Measurements from ENCODE around the gene CLUH.
A peak's percentile ranks its signal among the peaks of the same experiment; 100 is the strongest.

The CLUH gene

DNA sequence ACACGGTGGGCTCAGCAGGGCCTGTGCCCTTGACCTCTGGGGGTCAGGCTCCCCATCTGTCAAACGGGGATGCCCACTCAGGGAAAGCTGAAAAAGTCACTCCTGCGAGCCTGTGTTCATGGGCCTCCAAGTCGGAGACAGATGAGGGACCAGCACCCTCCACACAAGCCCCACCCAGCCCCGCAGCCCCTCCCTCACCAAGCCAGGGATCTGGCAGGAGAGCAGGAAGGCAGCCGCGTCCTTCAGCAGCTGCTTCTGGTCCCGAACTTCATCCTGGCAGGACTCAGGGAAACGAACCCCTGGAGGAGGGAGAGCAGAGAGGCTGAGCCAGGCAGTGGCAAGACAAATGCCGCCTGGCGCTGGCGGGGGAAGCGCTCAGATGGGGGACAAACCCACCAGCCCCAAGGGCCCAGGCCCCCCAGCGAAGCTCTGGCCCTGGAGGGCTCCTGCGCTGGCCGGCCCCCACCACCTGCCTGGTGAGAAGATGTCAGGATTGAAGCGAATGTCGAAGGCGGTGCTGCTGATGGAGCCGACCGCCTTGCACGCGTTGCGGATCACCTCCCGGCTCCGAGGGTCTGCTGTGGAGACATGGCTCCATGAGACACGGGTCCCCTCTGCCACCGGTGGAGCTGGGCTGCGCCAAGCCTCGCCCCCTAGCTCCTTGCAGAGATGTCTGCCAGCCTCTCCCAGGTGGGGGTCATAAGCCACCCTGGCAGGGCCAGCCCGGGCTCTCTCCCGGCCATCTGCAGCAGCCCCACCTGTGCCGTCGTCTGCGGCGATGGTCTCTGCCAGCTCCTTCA lies 15.4 kb downstream of the CLUH start:
- no peak overlapping the region for H3K4me3 ChIP-seq (ENCODE audit: low read depth, low read length)
- H3K4me1 ChIP-seq (ENCODE audit: control insufficient read depth, insufficient read depth, low read length): no peaks in the 10 kb centered on the region
- TF ChIP-seq ZNF600 (tag by site-specific recombination; IDR thresholded peaks at IDR 0.05): 0 out of 2 replicates have a peak, but pooled peaks have one; percentile 35
- no peak for TF ChIP-seq ZNF350 (tag by site-specific recombination; IDR thresholded peaks at IDR 0.05)
- peaks cover 9 to 91% of the 10 kb centered on the region in 2 experiments; a peak in 2 of 3 replicates for H3K36me3 ChIP-seq (ENCODE audit: control insufficient read depth in 2 of 2, insufficient read depth in 1 of 2, low read length in 2 of 2)
- no peak overlapping the region for H3K27ac ChIP-seq (ENCODE audit: extremely low read depth, low read depth, low read length)
- H3K9me3 ChIP-seq (ENCODE audit: control insufficient read depth, insufficient read depth, low read depth, low read length): no peaks in the 10 kb centered on the region
- CTCF ChIA-PET: interaction anchor here (0.8 kb wide), 1 partner anchor 11 kb away, joined by 5 read pairs; no protein-coding TSS in a partner anchor
- POLR2A ChIA-PET: interaction anchor here (0.5 kb wide), 1 partner anchor 143 kb away, joined by 4 read pairs; no protein-coding TSS in a partner anchor

DNA sequence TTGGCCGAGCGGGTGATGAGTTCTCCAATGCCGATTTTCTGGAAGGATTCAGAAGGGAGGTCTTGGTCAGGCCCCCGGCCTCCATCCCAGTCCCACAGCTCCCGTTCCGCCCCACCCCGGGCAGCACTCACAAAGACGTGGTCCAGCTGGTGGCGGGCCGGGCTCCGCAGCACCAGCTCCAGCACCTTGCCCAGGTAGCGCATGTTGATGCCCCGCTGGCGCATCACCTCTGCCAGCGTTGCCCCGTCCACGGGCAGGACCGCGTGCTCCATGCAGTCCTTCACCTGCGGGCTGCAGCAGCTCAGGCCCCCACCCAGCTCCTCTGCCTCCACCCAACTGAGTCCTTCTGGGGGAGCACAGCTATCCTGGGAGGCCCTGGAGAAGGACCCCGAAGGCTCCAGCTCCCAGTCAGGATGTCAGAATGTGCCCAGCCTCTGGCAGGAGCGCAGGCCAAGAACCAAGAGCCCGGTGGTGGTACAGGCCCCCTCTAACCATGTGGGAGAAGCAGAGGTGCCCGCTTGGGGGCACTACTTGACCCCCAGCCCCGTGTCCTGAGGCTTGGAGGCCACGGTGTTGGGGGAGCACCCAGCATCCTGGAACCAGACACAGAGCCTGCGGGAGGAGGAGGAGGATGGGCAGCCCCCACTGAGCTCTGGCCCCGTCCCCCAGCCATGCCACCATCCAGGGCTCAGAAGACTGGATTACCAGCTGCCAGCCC lies 16.2 kb downstream of the CLUH start:
- Histone ChIP-seq H3K4me3 (ENCODE audit: low read depth, low read length) (no peak overlapping the region), H3K36me3 (ENCODE audit: control insufficient read depth in 2 of 2, insufficient read depth in 1 of 2, low read length in 2 of 2) (peaks cover 10 to 91% of the 10 kb centered on the region in 2 experiments; a peak in 2 of 3 replicates), H3K27ac (ENCODE audit: extremely low read depth, low read depth, low read length) (no peak overlapping the region), H3K9me3 (ENCODE audit: control insufficient read depth, insufficient read depth, low read depth, low read length) (no peaks in the 10 kb centered on the region), H3K4me1 (ENCODE audit: control insufficient read depth, insufficient read depth, low read length) (no peaks in the 10 kb centered on the region)
- ChIA-PET CTCF (interaction anchor here (0.5 to 0.8 kb wide), 2 partner anchors 11 to 12 kb away, joined by 5 read pairs; no protein-coding TSS in a partner anchor), POLR2A (interaction anchor here (0.7 kb wide), 1 partner anchor 9 kb away, joined by 3 read pairs; no protein-coding TSS in a partner anchor)
- no peak for TF ChIP-seq ZNF529 (tag by site-specific recombination; IDR thresholded peaks at IDR 0.05; ENCODE audit: insufficient replicate concordance)
- TF ChIP-seq KLF9 (tag by site-specific recombination; IDR thresholded peaks at IDR 0.05; ENCODE audit: low read depth): no peak
- 0 out of 2 replicates have a peak, but pooled peaks have one; percentile 21 for TF ChIP-seq GLIS2 (tag by site-specific recombination; IDR thresholded peaks at IDR 0.05)
- no peak for TF ChIP-seq ZNF623 (tag by site-specific recombination; IDR thresholded peaks at IDR 0.05)
- TF ChIP-seq, protein P1, sequence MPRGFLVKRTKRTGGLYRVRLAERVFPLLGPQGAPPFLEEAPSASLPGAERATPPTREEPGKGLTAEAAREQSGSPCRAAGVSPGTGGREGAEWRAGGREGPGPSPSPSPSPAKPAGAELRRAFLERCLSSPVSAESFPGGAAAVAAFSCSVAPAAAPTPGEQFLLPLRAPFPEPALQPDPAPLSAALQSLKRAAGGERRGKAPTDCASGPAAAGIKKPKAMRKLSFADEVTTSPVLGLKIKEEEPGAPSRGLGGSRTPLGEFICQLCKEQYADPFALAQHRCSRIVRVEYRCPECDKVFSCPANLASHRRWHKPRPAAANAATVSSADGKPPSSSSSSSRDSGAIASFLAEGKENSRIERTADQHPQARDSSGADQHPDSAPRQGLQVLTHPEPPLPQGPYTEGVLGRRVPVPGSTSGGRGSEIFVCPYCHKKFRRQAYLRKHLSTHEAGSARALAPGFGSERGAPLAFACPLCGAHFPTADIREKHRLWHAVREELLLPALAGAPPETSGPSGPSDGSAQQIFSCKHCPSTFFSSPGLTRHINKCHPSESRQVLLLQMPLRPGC (tag by site-specific recombination; IDR thresholded peaks at IDR 0.05): no peak
- TF ChIP-seq, protein P2, sequence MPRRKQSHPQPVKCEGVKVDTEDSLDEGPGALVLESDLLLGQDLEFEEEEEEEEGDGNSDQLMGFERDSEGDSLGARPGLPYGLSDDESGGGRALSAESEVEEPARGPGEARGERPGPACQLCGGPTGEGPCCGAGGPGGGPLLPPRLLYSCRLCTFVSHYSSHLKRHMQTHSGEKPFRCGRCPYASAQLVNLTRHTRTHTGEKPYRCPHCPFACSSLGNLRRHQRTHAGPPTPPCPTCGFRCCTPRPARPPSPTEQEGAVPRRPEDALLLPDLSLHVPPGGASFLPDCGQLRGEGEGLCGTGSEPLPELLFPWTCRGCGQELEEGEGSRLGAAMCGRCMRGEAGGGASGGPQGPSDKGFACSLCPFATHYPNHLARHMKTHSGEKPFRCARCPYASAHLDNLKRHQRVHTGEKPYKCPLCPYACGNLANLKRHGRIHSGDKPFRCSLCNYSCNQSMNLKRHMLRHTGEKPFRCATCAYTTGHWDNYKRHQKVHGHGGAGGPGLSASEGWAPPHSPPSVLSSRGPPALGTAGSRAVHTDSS (tag by site-specific recombination; IDR thresholded peaks at IDR 0.05): no peak
- 0 out of 2 replicates have a peak, but pooled peaks have one; percentile 45 for TF ChIP-seq ZNF600 (tag by site-specific recombination; IDR thresholded peaks at IDR 0.05)
- no peak for TF ChIP-seq ZNF48 (tag by site-specific recombination; IDR thresholded peaks at IDR 0.05)
- TF ChIP-seq ZNF549 (tag by site-specific recombination; IDR thresholded peaks at IDR 0.05): no peak
- TF ChIP-seq, protein P3, sequence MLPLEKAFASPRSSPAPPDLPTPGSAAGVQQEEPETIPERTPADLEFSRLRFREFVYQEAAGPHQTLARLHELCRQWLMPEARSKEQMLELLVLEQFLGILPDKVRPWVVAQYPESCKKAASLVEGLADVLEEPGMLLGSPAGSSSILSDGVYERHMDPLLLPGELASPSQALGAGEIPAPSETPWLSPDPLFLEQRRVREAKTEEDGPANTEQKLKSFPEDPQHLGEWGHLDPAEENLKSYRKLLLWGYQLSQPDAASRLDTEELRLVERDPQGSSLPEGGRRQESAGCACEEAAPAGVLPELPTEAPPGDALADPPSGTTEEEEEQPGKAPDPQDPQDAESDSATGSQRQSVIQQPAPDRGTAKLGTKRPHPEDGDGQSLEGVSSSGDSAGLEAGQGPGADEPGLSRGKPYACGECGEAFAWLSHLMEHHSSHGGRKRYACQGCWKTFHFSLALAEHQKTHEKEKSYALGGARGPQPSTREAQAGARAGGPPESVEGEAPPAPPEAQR (tag by site-specific recombination; IDR thresholded peaks at IDR 0.05): no peak
- no peak for TF ChIP-seq SCRT1 (tag by site-specific recombination; IDR thresholded peaks at IDR 0.05; ENCODE audit: borderline replicate concordance)
- no peak for TF ChIP-seq KLF8 (tag by site-specific recombination; IDR thresholded peaks at IDR 0.05)
